ENCODE results near the gene FIGLA.

The FIGLA gene

DNA sequence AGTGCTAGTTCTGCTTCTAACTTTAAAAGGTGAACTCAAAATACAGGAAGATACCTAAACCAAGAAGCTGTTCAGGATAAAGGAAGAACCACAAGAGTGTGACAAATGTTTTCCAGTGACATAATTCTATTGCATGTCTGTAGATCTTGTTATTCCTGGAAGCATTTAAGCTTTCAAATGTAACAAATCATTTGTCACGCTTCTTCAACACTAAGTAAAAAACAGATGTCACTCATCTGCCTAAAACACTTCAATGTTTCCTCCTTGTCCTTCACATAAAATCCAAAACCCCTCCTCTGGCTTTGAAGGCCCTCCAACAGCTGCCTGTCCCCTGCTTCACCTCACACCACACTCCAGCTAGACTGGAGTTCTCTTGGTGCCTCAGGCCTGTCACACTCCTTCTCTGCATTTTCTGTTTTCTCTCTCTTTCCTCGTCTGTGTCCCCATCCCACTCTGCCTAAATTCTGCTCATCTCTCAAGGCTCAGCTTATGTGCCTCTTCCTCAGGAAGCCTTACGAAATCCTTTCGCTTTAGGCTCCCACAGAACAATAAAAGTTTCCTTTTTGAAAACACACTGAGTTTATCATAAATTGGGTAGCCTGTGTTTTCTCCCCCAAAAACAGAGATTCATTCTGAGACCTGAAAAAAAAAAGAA is 36.4 kb upstream of the FIGLA start:
- ATAC-seq (replicated peaks) (no peak), DNase-seq (no peak)
- Mint-ChIP-seq H3K36me3 (no peaks in the 10 kb centered on the region), H3K27me3 (peaks cover 18 to 24% of the 10 kb centered on the region in 2 donors), H3K4me1 (peaks cover 3 to 23% of the 10 kb centered on the region in 2 donors), H3K4me3 (no peak overlapping the region), H3K27ac (no peak overlapping the region), H3K9me3 (no peaks in the 10 kb centered on the region)

DNA sequence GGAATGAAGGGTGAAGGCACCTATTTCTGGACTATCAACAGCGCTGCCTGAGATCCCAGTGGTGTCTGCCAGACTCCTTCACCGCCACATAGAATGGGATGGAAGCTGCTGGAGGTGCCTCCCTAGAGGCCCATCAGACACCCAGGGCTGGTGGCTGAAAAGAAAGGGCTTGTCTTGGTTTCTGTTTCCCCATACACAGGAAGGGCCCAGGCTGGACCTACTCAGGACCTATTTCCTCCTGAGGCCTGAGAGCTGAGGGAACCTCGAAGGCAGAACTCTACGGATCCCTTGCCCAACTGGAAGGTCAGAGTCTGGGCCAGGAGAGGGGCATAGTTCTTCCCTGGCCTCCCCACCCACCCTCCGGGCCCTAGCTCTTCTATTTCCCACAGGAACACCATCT is 32.8 kb upstream of the FIGLA start:
- no peak for ATAC-seq (replicated peaks)
- no peak overlapping the region for H3K27ac Mint-ChIP-seq

DNA sequence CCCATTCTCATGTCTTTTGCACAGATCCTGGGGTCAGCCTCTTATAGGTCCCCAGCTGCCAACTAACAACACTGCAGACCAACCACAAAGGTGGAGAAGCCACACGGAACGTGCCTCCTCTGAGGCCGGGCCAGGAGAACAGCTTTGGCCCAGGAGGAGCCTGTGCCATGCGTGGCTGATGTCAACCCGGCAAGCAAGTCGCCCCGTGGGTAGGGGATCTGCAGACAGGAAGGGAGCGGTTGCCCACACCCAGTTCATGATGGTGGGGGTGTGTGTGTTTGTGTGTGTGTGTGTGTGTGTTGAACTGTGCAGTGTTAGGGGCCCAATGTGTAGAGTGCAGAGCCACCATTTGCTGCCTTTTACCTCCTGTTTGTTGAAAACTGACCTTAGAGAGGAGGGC is 32.4 kb upstream of the FIGLA start:
- no peaks in the 10 kb centered on the region for H3K36me3 Mint-ChIP-seq
- H3K27me3 Mint-ChIP-seq = peaks cover 21 to 35% of the 10 kb centered on the region in 2 donors
- ATAC-seq (replicated peaks) (no peak), DNase-seq (no peak)
- no peaks in the 10 kb centered on the region for H3K9me3 Mint-ChIP-seq
- H3K27ac Mint-ChIP-seq = no peak overlapping the region
- H3K4me1 Mint-ChIP-seq = peaks cover 3 to 10% of the 10 kb centered on the region in 2 donors
- no peak overlapping the region for H3K4me3 Mint-ChIP-seq

More for the DNA sequence above, 32.8 kb upstream of the FIGLA start:
- no peak overlapping the region for H3K4me3 Mint-ChIP-seq
- H3K36me3 Mint-ChIP-seq = no peaks in the 10 kb centered on the region
- DNase-seq = no peak
- no peaks in the 10 kb centered on the region for H3K9me3 Mint-ChIP-seq
- peaks cover 17 to 31% of the 10 kb centered on the region in 2 donors for H3K27me3 Mint-ChIP-seq
- H3K4me1 Mint-ChIP-seq = peaks cover 3 to 10% of the 10 kb centered on the region in 2 donors

DNA sequence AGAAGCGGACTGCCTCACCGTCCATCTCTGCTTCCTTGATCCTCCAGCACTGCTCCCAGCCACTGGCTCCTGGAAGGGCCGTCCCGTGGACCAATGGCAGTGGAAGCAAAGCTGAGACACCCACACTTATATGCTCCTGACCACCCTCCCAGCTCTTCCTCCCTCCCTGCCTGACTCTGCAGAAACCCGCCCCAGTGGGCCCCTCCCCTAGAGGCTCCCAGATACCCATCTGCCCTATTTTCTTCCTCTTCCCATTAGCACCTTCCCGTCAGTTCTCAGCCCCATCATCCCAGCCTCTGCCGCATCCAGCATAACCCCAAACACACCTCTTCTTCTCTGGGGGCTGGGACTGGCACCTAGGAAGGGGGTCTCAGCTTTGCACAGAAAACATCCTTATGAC is 30.1 kb upstream of the FIGLA start, which contains the start of gene CLEC4F:
TSS of gene CLEC4F (minus strand) at position 101 of the 400 bp plus-strand sequence. CDS start at position 25, 76 bp downstream.
- Mint-ChIP-seq H3K27ac (no peak within 1 kb of the TSS), H3K36me3 (no peaks in the 10 kb centered on the region), H3K27me3 (peaks cover 17 to 38% of the 10 kb centered on the region in 2 donors), H3K4me3 (no peak within 1 kb of the TSS), H3K9me3 (no peaks in the 10 kb centered on the region), H3K4me1 (no peaks in the 10 kb centered on the region)
- ATAC-seq (replicated peaks) (no peak), DNase-seq (no peak)

DNA sequence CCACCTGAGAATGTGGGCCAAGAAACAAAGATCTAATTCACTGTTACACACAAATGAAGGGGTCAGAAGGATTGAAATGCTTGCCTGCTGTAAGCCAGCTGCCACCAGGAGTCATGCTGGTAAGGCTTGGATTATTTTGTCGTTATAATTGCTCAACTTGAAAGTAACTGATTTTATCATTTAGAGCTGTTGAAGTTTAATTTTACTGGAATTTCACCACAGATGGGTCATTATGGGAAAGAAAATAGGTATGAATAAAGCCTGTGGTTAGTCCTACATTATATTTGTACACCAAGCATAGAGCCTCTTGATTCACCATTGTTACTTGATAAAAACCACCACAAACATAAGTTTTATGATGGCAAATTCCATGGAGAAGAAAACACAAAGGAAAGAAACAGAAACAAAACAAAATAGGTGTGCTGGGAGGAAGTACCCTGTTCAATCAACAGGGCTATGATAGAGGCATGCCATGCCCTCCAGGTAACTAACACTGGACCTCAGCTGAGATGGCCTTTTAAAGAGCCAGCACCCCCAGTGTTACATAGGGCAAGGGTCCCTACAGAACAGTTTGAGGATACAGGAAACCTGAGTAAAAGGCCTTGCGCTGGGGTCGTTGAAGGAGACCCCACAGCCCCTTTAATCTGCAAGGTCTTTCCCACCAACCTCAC is 27.0 kb upstream of the FIGLA start:
- peaks cover 34 to 53% of the 10 kb centered on the region in 2 donors for H3K27me3 Mint-ChIP-seq
- H3K4me3 Mint-ChIP-seq = no peak overlapping the region
- no peaks in the 10 kb centered on the region for H3K36me3 Mint-ChIP-seq
- no peaks in the 10 kb centered on the region for H3K4me1 Mint-ChIP-seq
- no peak overlapping the region for H3K27ac Mint-ChIP-seq
- ATAC-seq (replicated peaks) = no peak
- H3K9me3 Mint-ChIP-seq = no peaks in the 10 kb centered on the region
- DNase-seq = no peak

DNA sequence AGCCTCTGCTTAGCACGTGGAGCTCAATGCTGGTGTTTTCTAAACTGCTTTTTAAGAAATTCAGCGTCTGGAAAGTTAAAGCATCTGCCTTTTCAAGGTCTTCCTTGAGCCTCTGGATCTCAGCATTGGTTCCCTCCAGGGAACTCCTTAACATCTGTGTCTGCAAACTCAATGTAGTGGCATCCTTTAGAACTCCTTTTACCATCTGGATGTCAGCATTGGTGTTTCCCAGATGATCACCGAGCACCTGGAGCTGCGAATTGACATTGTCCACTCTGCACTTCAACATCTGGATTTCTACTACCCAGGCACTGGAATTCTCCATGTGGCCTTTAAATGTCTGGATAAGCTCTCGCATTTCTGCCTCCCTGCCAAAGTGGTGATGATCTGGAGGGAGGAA is 26.3 kb upstream of the FIGLA start:
- no peaks in the 10 kb centered on the region for H3K36me3 Mint-ChIP-seq
- no peak for DNase-seq
- no peak overlapping the region for H3K4me3 Mint-ChIP-seq
- H3K27me3 Mint-ChIP-seq = peaks cover 34 to 53% of the 10 kb centered on the region in 2 donors
- no peak overlapping the region for H3K27ac Mint-ChIP-seq
- ATAC-seq (replicated peaks) = no peak
- no peaks in the 10 kb centered on the region for H3K4me1 Mint-ChIP-seq
- no peaks in the 10 kb centered on the region for H3K9me3 Mint-ChIP-seq

DNA sequence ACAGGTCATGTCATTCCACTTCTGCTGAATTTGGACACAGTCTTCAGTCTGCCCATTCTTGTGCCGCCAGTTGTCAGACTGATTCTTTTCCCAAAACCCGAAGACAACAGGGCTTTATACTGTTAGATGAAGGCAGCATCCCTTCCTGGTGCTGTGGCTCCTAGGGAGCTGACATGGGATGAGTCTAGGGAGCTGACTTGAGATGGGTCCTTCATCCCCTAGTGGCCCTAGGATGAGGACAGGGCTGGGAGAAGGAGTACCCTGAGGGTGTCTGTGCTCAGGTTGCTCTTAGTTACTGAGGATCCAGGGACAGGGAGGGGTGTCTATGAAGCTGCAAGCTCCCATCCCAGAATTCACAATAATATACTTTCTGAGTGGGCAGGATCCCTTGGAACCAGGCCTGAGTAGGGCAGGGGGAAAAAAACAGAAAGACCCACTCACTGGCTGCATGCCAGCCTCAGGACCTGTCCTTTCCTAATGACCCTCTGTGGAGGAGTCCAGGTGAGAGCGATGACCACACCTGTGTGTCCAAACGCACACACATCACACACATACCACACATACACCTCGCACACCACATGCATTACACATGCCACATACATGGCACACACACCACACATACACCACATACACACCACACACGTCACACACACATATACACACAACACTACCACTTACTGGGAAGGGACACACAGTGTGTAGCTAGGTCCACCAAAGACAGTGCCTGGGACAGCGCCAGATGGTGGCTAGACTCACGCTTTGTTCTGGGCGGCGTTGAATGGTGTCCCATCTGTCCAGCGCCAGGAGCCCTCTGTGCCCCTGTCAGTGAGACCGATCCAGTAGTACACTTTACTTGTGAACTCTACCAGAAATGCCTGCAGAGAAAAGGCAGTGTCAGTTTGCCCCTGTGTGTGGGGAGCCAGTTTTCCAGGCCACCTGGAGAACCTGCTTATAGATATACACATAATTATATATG is 18.8 kb upstream of the FIGLA start:
- Mint-ChIP-seq H3K27me3 (peaks cover 24 to 36% of the 10 kb centered on the region in 2 donors), H3K4me1 (no peaks in the 10 kb centered on the region), H3K36me3 (no peaks in the 10 kb centered on the region), H3K9me3 (no peaks in the 10 kb centered on the region), H3K27ac (no peak overlapping the region), H3K4me3 (no peak overlapping the region)
- no peak for ATAC-seq (replicated peaks)
- DNase-seq = no peak

DNA sequence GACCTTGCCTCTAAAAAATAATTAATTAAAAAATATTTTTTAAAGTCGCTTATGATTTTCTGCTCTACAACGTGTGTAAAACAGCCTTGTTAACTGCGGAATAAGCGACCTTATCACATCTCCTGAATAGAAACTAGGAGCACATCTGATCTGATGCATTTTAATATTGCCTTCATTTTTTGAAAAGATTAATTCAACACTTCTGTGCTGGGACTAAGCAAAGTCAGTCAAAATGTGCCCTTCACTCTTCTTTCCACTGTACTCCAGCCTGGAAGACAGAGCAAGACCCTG is 17.3 kb upstream of the FIGLA start:
- ATAC-seq (replicated peaks) = no peak
- Mint-ChIP-seq H3K4me3 (no peak overlapping the region), H3K27ac (no peak overlapping the region), H3K36me3 (no peaks in the 10 kb centered on the region), H3K4me1 (peaks cover 2 to 6% of the 10 kb centered on the region in 2 donors), H3K27me3 (peaks cover 23 to 26% of the 10 kb centered on the region in 2 donors), H3K9me3 (peaks cover 0 to 1% of the 10 kb centered on the region in 2 donors)
- DNase-seq = no peak

DNA sequence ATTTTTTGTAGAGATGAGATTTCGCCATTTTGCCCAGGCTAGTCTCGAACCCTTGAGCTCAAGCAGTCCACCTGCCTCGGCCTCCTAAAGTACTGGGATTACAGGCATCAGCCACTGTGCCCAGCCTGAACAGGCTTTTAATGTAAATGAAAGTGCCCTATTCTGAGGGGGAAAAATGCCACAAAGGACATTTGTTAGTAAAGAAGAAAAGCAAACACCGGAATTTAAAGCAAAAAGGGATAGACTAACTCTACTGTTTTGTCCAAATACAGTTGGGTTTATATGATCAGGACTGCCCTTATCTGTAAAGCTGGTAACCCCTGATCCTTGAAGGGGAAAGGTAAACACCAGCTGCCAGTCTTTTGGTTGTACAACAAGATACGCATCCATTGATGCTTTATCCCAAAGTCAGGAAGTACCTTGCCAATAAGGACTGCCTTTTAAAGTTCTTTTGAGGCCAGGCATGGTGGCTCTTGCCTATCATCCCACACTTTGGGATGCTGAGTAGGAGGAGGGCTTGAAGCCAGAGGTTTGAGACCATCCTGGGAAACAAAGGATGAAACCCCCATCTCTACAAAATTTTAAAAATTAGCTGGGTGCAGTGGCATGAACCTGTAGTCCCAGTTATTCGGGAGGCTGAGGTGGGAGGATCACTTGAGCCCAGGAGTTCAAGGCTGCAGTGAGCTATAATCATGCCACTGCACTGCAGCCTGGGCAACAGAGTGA is 16.8 kb upstream of the FIGLA start:
- H3K27ac Mint-ChIP-seq = no peak overlapping the region
- no peak overlapping the region for H3K4me3 Mint-ChIP-seq
- H3K27me3 Mint-ChIP-seq = peaks cover 23 to 26% of the 10 kb centered on the region in 2 donors
- no peak for DNase-seq
- no peaks in the 10 kb centered on the region for H3K36me3 Mint-ChIP-seq
- H3K4me1 Mint-ChIP-seq = peaks cover 2 to 6% of the 10 kb centered on the region in 2 donors
- peaks cover 0 to 1% of the 10 kb centered on the region in 2 donors for H3K9me3 Mint-ChIP-seq
- ATAC-seq (replicated peaks) = no peak

DNA sequence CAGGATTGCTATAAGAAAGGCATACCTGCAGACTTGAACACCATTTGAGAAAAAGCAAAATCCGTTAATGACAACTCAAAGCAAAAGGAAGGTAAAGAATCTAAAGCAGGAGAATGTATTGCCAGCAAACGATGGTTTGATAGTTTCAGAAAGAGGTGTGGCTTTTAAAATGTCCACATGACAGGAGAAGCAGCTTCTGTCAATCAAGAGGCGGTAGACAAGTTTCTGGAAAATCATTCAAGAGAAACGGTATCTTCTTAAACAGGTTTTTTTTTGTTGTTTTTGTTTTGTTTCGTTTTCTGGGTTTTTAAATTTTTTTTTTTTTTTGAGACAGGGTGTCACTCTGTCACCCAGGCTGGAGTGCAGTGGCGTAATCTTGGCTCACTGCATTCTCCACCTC is 16.2 kb upstream of the FIGLA start:
- Mint-ChIP-seq H3K9me3 (peaks cover 0 to 1% of the 10 kb centered on the region in 2 donors), H3K4me3 (no peak overlapping the region), H3K4me1 (peaks cover 2 to 6% of the 10 kb centered on the region in 2 donors), H3K27me3 (peaks cover 24 to 32% of the 10 kb centered on the region in 2 donors), H3K36me3 (no peaks in the 10 kb centered on the region), H3K27ac (no peak overlapping the region)
- ATAC-seq (replicated peaks) (no peak), DNase-seq (no peak)

DNA sequence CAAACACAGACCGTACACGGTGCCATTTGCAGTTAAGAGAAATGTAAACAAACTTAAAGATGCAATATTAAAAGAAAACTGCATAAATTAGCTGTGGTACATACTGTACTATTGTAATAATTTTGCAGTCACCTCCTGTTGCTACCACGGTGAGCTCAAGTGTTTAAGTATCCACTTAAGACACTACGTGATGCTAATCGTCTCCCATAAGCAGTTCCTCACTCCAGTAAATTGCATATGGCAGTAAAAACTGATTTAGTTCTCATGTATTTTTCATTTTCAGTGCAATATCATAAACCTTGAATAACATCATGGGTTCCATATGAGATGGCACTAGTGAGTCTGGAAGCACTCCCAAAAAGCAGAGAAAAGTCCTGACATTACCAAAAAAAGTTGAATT is 15.6 kb upstream of the FIGLA start:
- no peak for ATAC-seq (replicated peaks)

DNA sequence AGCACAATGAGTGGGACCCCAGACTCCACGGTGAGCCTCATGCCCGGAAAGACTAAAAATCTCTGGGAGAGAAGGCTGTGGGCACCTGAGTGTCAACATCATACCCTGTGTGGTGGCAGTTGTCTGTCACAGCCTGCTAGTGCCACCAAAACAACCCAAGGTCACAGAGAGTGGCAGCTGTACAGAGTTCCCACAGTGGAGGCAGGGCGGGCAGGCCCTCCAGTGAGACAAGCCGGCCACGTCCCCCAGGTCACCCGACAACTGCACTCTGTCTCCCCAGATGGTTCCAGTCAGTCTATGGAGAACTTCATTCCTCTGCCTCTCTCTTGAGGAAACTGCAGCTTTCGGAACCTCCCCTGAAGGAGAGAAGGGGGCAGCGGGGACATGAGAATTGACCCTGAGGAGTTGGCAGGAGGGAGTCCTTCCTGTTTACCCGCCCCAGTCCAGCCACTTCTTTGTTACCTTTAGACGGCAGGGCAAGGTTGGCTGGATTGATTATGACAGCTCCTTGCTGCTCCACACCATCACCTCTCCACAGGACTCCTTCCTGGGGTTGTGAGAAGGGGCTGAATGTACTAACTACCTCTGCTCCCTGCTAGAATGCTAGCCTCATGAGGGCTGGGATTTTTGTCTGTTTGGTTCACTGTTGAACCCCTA is 11.3 kb upstream of the FIGLA start:
- Mint-ChIP-seq H3K27ac (no peak overlapping the region), H3K4me1 (peaks cover 8 to 18% of the 10 kb centered on the region in 2 donors), H3K9me3 (peaks cover 12 to 17% of the 10 kb centered on the region in 2 donors), H3K27me3 (peaks cover 39 to 42% of the 10 kb centered on the region in 2 donors), H3K36me3 (peaks cover 6 to 12% of the 10 kb centered on the region in 2 donors), H3K4me3 (no peak overlapping the region)
- DNase-seq = no peak
- no peak for ATAC-seq (replicated peaks)

More for the DNA sequence above, 15.6 kb upstream of the FIGLA start:
- peaks cover 0 to 1% of the 10 kb centered on the region in 2 donors for H3K9me3 Mint-ChIP-seq
- H3K4me1 Mint-ChIP-seq = peaks cover 2 to 6% of the 10 kb centered on the region in 2 donors
- H3K27me3 Mint-ChIP-seq = peaks cover 30 to 38% of the 10 kb centered on the region in 2 donors
- no peaks in the 10 kb centered on the region for H3K36me3 Mint-ChIP-seq
- no peak overlapping the region for H3K4me3 Mint-ChIP-seq
- H3K27ac Mint-ChIP-seq = no peak overlapping the region
- DNase-seq = no peak

DNA sequence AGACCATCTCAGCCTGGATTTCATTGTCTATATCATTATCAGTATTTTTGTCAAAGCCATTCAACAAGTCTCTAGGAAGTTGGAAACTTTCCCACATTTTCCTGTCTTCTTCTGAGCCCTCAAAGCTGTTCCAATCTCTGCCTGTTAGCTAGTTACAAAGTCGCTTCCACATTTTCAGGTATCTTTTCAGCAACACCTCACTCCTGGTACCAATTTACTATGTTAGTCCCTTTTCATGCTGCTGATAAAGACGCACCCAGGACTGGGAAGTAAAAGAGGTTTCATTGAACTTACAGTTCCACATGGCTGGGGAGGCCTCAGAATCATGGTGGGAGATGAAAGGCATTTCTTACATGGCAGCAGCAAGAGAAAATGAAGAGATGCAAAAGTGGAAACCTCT is 9.3 kb upstream of the FIGLA start:
- peaks cover 45 to 51% of the 10 kb centered on the region in 2 donors for H3K27me3 Mint-ChIP-seq

More for the DNA sequence above, 9.3 kb upstream of the FIGLA start:
- Mint-ChIP-seq H3K4me1 (peaks cover 14 to 34% of the 10 kb centered on the region in 2 donors), H3K36me3 (peaks cover 7 to 12% of the 10 kb centered on the region in 2 donors), H3K27ac (no peak overlapping the region), H3K4me3 (no peak overlapping the region), H3K9me3 (peaks cover 12 to 18% of the 10 kb centered on the region in 2 donors)
- DNase-seq = no peak
- ATAC-seq (replicated peaks) = no peak
